Measurements from ENCODE around the gene SNX24.
A peak's percentile ranks its signal among the peaks of the same experiment; 100 is the strongest.
"Not testable (repeated sequence)": the region's sequence is repeated elsewhere in the genome, so short reads cannot be mapped to it uniquely, and the experiment has no call there.

The SNX24 gene

DNA sequence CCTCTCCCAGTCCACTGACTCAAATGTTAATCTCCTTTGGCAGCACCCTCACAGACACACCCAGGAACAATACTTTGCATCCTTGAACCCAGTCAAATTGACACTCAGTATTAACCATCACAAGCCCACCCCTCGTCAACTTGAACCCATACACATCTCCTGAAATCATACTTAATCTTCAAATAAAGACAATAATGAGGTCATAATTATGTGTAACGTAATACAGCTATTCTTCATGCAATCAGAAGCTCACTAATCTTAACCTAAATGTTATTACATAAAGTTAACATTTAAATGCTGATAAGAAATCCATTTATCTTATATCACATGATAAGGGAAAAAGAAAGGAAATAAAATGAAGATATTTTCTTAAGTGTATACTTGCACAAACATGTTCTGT, 125.9 kb downstream of the SNX24 start:
- DNase-seq = no peak

DNA sequence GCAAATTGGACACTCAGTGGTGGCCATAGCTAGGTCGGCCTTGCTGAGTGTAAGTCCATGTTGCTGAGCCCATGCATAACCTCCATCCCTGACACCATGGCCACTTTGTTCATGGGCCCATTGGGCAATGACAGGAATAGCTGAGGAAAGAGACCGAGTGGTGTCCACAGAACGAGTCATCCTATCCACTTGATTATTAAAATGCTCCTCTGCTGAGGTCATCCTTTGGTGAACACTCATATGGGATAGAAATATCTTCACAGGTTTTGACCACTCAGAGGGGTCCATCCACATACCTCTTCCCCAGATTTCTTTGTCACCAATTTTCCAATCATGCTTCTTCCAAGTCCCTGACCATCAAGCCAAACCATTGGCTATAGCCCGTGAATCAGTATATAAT, 127.5 kb downstream of the SNX24 start:
- no peak for DNase-seq

DNA sequence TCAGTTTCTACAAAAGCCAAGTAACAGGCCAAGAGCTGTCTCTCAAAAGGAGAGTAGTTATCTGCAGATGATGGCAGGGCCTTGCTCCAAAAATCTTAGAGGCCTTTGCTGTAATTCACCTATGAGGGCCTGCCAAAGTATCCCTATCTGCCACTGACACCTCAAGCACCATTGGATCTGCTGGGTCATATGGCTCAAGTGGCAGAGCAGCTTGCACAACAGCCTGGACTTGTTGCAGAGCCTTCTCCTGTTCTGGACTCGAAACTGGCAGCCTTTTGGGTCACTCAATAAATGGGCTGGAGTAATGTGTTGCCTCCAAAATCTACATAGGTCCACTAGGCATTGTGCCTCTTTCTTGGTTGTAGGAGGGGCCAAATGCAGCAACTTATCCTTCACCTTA, 128.3 kb downstream of the SNX24 start:
- not testable (repeated sequence) for DNase-seq

DNA sequence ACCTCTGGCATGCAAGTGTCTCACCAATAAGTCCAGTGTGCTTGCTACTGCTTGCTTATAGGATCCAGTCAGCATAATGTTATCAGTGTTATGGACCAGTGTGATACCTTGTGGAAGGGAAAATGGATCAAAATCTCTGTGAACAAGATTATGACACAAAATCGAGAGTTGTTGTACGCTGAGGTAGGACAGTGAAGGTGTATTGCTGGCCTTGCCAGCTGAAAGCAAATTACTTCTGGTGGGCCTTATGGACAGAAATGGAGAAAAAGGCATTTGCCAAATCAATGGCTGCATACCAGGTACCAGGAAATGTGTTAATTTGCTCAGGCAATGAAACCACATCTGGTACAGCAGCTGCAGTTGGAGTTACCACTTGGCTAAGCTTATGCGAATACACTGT, 128.8 kb downstream of the SNX24 start:
- DNase-seq = not testable (repeated sequence)

DNA sequence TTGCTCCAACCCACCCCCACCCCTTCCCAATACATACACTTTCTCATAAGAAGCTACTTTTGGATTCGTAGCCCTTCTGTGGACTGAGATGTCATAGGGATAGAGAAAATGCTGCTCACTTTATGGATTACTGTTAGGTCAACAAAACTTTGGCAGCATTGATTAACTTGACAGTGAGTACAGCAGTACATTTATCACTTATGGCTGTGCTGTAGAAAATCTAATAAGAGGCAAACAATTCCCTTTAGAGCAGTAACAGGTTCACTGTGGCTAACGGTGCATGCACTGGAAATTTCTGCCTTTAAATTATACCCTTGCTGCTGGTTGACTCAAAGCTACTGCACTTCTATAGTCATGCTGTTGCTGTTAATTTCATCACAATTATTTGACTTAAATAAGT, 131.9 kb downstream of the SNX24 start:
- DNase-seq = no peak

DNA sequence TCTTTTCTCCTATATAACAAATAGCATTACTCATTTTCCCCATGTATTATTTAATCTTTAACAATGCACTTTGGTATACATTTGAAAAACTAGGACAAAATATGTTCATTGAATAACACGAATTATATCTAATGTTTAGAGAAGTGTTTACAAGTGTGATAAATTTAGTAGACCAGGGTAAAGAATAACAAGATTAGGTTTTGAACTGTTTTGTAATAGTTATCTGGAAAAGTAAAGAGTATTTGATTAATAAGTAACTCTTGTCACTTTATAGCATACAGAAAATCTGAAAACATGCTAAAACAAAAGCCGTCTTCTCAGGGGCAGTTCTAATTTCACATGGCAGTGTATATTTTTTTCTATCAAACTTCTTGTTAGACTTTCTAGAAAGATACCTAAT, 132.7 kb downstream of the SNX24 start:
- no peak for DNase-seq

DNA sequence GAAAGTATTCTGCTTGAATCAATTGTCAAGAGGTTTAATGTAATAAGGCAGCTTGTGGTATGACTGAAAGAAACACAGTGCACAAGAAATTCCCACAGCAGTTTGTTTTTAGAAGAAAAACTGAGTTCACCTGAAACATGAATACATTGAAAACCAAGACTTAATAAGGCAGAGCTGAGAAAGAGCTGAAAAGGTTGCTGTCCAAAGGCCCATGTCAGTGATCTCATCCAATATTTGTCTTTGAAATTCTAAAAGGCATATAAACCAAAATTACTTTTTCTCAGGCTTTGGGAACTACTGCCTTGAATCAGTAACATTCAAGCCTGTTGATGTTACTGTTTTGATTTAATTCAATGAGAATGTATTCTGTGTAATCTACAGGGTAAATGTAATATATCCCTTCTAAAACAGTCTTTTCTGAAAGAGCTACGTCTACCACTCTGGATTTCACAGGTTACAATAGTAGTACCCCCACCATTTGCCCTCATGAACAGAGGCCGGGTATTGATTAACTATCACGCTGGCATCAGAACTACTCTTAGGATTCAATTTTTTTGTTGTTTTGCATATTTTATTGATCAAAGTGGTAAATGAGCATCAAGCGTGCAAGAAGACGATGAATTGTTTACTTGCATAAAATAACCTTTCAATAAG, 133.4 kb downstream of the SNX24 start:
- no peak for DNase-seq

DNA sequence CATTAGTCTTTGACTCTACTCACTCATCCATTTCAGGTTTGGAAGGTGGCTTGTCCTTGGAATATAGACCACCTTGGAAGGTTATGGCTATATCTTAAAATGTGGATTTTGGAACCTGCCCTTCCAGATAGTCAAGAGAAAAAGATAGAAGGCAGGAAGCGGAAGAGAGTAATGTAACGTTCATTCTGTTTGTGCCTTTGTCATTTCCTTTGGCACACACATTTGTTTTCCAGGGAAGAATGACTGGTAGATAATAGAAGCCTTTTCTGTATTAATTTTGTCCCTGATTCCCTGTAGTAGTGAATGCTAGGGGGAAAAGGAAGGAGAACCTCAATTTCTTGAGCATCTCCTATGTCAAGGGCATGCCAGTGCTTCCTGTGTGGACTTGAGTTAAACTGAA, 136.4 kb downstream of the SNX24 start:
- no peak for DNase-seq

DNA sequence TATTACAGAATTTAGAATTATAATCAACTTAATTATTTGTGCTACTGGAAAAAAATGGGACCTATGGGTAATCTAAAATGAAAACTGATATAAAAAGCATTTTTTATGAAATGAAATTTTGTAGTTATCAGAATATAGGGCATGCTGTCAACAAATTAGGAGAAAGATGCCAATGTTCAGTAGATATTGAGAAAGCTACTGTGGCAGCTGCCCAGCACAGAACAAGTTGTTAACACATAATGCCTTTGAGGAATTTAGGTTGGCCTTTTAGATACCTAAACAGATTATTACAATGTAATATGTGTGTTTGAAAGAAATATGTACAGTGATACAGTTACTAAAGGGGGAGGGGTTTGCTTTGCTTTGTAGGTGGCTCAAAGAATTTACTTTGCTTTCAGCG, 137.0 kb downstream of the SNX24 start:
- DNase-seq = no peak

DNA sequence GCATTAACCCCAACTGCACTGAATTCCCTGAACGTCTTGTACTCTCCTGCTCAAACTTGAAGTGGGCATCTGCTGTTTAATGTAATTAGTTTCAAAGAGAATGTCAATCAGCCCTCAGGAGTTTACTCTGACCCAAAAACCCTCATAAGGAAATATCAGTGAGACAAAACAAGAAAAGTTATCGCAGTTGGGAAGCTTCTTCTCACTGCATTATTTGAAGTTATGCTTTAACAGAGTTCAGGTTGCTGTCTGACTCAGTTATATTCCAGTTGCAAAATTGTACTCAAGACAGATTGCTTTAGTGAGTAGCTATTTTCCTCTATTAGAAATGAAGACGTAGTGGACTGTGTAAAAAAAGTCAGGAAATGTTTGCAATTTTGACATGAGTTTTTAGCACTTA, 139.0 kb downstream of the SNX24 start:
- DNase-seq = no peak

DNA sequence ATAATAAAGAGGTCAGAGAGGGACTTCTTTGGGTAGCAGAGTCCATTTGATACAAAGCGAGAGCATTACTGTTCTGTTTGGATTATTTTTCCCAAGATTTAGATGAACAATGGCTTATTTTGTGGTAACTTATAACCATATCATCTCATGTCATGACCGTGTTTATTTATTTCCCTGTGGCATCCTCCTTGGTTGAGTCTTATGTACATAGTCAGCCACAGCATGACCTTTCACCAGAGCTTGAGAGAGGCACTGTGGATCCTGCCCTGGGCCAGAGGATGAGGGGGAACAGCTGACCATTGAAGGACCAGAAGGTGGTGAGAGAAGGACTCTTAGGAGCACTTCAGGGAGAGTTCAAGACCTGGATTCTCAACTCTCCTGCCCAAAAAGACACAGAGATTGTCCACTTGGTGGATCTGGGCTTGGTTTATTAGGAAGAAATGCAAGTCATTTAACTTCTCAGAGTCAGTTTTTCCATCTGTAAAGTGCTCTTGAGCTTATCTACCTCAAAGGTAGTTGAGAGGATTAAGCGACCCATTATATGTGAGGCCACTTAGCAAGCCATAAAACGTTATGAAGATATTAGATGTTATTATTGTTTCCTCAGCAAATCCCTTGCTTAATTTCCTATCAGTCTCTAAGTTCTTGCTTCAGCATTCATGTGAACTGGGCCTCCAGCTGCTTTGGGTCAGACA, 139.7 kb downstream of the SNX24 start:
- DNase-seq = no peak

DNA sequence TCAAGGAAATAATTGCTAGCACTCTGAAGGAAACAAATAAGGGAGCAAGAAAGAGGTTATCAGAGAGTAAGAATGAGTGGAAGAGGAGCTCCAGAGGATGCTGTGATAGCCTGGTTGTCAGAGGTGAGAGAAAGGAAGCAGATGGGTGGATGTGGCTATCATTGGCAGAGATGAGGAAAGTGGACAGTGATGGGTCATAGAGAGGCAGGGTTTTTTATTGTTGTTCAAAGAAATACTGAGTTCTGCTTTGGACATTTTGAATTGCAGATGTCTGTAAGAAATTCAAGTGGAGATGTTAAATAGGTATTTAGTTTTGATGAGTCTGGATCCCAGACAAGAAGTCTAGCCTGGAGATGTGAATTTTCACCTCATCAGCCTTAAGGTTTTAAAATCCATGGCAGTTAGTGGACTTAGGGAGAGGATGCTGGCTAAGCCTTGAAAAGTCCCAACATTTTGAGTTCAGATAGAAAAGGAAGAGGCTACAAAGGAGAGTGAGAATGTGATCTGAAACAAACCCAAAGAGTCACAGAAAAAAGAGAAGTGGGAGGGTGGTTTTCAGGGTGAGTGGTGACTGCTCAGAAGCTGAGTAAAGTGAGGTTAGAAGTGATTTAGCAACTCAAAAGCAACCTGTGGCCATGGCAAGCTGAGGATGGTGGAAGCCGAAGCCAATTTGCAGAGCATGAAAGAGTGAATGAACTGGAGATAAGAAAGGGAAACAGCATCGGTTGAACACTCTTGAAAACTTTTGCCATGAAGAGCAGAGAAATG, 140.7 kb downstream of the SNX24 start:
- peak; percentile 47 for DNase-seq

DNA sequence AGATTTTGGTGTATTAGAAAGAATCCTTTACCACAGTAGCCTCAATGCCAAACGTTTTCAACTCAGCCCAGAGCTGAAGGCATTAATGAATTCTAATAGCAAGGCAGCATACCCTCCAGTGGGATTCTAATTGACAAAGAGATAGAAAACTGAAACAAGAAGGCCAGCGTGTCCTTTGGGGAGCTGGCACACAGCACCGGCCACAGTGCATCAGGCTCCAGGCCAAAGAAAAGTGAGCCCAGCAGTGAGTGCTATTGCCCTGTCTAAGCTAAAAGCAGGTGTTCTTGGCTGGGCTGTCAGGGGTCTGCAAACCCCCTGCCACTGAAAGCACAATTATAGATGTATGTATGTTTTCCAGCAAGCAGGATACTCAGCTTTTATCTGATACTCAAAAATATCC, 150.7 kb downstream of the SNX24 start:
- no peak for DNase-seq

DNA sequence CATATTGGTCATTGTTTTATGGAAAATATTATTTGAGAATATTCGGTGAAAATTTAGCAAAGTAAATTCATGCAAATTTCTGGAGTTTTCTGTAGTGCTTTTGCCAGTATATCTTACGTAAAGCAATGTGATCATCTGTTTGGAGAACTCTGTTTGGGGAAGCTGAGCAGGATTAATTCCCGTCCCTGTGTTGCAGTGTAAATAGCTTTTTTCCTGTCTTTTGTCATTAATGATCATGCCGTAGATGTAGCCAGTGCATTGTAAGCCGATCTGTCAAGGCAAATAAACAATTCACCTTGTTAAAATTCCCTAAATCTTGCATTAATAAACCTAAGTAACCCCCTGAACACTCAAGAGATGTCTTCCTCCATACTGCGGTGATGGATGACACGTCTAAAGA, 151.9 kb downstream of the SNX24 start:
- no peak for DNase-seq

DNA sequence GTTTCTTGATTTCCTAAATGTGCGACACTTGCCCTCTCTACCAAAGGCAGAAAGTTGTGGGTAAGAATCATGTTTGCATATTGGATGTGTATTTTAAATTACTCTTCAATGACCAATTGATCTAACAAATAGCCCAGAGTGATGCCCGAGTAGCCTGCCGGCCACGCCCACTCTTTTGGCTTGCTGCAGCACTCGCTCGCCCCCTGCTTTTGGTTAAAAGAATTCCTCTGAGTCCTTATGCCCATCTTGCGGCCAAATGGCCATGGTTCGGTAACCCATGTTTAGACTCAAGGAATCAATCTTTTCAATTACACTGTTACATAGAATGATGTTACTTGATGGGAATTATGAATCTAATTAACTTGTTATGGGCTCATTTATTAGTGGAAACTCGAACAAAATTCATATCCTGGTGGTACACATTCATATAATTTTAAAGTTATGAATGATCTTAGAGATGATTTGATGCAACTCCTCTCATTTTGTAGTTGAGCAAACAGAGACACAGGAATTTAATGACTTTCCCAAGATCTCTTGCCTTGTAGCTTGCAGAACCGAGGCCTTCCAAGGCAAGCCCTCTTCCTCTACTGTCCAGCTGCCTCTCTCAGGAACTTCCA, 154.6 kb downstream of the SNX24 start:
- DNase-seq = peak; percentile 33

DNA sequence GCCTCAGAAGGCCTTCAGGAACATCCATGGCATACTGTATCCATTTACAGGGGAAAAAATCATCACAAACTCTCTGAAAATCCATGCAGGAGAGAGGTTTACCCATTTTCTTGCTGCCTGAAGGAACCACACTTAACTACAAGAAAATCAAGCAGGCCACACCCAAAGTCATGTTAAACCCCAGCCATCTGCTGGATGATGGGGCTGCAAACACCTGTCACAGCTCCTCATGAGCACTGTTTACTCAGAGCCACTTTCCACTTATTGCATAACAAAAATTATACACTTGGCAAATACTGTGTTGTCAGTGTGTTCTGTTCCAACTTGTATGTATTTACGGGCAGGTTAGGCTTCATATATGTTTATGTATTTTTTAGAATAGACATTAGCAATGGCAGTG, 155.3 kb downstream of the SNX24 start:
- no peak for DNase-seq

DNA sequence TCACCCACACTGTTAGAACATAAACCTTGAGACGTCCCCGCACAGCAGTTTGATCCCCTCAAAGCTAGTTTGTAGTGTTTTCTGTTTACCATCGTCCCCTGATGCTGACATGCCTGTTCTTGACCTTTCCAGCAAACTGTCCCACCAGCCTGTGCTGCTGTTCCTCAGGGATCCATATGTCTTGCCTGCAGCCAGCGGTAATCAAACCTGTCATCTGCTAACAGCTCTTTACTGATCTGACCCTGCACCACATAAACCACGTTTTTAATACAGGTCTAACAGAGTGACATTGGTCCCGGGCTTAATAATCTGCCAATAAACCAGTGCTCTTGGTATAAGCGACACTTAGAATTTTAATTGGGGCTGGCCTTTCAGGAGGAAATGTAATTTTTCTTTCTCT, 156.4 kb downstream of the SNX24 start:
- DNase-seq = no peak

DNA sequence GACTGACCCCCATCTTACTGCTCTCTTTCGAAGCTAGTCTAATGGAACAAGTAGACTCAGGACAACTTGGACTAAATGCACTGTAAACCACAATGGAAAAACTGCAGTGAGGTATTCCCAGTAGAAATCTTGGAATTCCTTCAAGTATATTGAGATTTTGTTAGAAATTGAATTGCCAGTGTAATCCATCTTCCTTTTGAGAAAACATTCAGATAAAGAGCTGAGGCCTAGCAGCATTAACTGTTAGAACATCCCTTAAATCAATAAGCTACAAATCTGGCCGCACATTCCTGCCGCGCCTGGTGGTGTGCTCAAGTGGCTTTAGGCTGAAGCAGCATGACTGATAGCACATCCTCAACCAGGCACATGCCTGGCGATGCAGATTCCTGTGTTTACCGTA, 161.8 kb downstream of the SNX24 start:
- DNase-seq = no peak

DNA sequence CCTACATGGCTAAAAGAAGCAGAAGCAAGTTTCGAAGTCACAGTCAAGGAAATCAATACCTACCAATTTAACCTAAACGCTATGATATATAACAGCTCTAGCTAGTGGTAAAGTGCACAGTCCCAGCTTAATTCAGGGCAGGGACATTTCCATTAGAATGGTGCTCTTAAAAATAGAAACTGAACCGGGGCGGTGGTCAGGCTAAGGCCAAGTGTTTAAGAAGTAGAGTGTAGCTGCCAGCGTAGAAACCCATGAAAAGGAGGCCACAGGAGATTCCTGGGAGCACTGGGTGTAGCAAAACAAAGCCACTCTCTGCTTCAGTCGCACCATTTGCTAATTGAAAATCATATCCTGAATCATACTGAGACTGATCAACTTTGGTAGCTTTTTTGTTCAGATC, 162.3 kb downstream of the SNX24 start:
- no peak for DNase-seq

DNA sequence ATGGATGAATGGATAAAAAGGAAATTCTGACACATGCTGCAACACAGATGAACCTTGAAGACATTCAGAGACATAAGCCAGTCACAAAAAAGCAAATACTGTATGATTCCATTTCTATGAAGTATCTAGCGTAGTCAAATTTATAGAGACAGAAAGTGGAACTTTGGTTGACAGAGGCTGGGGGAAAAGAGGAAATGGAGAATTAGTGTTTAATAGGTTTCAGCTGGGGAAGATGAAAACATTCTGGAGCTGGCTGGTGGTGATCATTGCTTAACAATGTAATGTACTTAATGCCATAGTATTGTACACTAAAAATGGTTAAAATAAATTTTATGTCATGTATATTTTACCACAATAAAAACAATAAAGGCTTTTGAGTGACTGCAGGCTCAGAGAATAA, 166.9 kb downstream of the SNX24 start:
- peak; percentile 73 for DNase-seq

DNA sequence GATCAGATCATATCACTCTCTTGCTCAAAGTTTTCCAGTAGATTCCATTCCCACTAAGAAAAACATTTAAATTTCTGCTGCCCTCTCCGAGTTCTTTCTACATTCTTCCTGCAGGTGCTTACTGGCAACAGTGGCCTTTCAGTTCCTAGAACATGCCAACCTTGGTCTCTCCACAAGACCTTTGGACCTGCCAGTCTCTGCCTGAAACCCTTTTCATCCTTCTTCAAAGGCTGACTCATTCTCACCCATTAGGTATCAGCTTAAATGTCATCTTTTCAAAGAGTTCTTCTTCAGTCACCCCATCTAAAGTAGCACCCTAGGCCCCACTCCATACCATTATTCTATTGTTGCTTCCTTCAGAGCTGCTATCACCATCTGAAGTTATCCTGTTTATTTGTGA, 169.3 kb downstream of the SNX24 start:
- DNase-seq = no peak

DNA sequence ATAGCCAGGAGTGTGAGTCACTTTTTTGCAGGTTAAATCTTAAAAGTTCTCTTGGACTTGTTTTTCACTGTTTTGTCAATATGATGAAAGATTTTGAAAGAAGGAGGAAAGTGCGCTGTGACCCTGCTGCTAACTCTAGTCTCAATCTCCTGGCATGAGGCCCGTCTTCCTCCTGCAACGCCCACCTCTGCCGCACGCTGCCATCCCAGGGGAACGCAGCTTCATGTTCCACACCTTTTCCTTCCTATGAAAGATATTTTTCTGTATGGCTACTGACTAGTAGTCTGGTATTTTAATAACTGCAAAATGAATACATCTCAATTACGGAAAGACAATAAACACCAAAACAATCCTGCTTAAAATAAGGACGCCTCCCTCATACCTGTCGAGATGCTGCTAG, 182.8 kb downstream of the SNX24 start:
- no peak for DNase-seq

DNA sequence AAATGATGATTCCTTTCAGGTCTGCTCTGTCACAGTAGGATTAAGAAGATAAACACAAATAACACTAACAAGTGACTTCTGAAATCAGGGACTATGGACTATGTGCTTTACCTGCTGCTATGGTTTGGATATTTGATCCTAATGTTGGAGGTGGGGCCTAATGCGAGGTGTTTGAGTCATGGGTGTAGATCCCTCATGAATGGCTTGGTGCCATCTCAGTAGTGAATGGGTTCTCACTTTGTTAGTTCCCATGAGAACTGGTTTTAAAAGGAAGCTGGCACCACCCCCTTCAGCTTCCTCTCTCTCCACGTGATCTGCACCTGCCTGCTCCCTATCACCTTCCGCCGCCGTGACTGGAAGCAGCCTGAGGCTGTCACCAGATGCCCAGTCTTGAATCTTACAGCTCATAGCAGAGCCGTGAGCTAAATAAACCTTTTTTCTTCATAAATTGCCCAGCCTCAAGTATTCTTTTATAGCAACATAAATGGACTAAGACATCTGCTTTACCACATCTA, 187.8 kb downstream of the SNX24 start:
- no peak for DNase-seq

All from MV-4-11 (cell line).